Right atrium auricular region (tissue), 2 donors: ENCODE measurements around the gene NOCT. TPM values are rescaled to one million over a fixed set of nuclear protein-coding genes. Genes with fewer than 3 reads are reported as not detected.

Experiments
- DNase-seq: peaks from one replicate; pipeline ENCODE4 v3.0.0-alpha.2; 2019; ENCODE audit warnings: low spot score
- H3K27ac ChIP-seq, 2 donors: fragments of 200-600 bp; sonication (generic); 1 replicate in 1 of 2; 2 replicates in 1 of 2; pipeline ENCODE4 v1.5.1; 2016 to 2019
- H3K27me3 ChIP-seq, 2 donors: fragments of 200-600 bp; sonication (generic); one replicate each; pipeline versions ENCODE4 v1.5.1 to v1.6.0; 2017 to 2019
- H3K36me3 ChIP-seq: fragments of 200-600 bp; sonication (generic); one replicate; pipeline ENCODE4 v1.5.1; 2016
- H3K4me1 ChIP-seq, 2 donors: fragments of 200-600 bp; sonication (generic); one replicate each; pipeline versions ENCODE4 v1.5.1 to v1.6.0; 2017 to 2019
- H3K4me3 ChIP-seq, 2 donors: fragments of 200-600 bp; sonication (generic); 1 replicate in 1 of 2; 2 replicates in 1 of 2; pipeline ENCODE4 v1.5.1; 2017 to 2019; ENCODE audit warnings: mild to moderate bottlenecking in 1 of 2, moderate library complexity in 1 of 2
- H3K9me3 ChIP-seq, 2 donors: fragments of 200-600 bp; sonication (generic); one replicate each; pipeline ENCODE4 v1.5.1; 2019
- total RNA-seq, 2 donors: library from RNA; depleted of rRNA; stranded (reverse); fragments of >200 nt; gene quantifications; one replicate each; pipeline ENCODE4 v1.1.0, GENCODE V29; 2016
- TF ChIP-seq, protein P1 (sequence below), 2 donors: fragments of 200-600 bp; sonication (generic); IDR thresholded peaks; one replicate each; pipeline ENCODE4 v1.5.1; 2019; ENCODE audit warnings: antibody characterized with exemption in 2 of 2

Gene NOCT, protein sequence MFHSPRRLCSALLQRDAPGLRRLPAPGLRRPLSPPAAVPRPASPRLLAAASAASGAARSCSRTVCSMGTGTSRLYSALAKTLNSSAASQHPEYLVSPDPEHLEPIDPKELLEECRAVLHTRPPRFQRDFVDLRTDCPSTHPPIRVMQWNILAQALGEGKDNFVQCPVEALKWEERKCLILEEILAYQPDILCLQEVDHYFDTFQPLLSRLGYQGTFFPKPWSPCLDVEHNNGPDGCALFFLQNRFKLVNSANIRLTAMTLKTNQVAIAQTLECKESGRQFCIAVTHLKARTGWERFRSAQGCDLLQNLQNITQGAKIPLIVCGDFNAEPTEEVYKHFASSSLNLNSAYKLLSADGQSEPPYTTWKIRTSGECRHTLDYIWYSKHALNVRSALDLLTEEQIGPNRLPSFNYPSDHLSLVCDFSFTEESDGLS
- 1 to 10 TPM; 6.7 to 6.8 TPM for total RNA-seq

DNA sequence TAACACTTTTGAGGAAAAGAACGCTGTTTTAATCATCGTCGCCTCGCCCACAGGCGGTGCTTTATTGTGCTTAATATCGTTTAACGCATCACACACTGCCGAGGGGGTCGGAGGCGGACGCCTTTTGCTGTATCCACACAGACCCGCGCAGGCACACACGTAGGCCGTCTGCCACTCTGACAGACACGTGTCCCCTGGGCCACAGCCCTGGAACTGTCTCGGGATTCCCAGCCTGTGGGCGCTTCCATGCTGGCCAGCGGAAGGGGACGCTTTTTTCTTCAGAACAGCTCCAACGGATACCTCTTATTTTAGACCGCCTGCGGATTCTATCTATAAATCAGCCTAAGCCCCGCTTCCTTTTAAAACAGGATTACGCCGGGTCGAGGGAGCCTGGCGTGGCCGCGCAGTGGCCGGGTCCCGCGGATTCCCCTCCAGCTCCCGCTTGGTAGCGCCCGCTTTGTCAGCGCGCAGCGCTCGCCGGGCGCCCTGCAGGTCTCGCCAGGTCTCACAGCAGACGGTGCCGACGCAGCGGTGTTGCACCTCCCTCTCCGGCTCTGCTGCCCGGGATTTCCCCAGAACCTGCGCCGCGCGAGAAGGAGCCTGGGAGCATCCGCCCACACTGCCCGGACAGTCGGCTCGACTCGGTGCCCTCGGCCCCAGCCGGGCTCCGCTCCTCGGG, at the start of gene NOCT:
Gene NOCT (plus strand): TSS at position 513 of the 679 bp plus-strand sequence. CDS start 201 bp downstream, outside the sequence.
- TF ChIP-seq, protein P1, sequence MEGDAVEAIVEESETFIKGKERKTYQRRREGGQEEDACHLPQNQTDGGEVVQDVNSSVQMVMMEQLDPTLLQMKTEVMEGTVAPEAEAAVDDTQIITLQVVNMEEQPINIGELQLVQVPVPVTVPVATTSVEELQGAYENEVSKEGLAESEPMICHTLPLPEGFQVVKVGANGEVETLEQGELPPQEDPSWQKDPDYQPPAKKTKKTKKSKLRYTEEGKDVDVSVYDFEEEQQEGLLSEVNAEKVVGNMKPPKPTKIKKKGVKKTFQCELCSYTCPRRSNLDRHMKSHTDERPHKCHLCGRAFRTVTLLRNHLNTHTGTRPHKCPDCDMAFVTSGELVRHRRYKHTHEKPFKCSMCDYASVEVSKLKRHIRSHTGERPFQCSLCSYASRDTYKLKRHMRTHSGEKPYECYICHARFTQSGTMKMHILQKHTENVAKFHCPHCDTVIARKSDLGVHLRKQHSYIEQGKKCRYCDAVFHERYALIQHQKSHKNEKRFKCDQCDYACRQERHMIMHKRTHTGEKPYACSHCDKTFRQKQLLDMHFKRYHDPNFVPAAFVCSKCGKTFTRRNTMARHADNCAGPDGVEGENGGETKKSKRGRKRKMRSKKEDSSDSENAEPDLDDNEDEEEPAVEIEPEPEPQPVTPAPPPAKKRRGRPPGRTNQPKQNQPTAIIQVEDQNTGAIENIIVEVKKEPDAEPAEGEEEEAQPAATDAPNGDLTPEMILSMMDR (IDR thresholded peaks at IDR 0.05): no peak
- Histone ChIP-seq H3K9me3 (no peaks in the 10 kb centered on the region), H3K36me3 (no peaks in the 10 kb centered on the region), H3K27ac (peak within 1 kb of the TSS; percentile 90 to 94), H3K4me1 (peaks cover 0 to 32% of the 10 kb centered on the region in 2 donors), H3K4me3 (peak within 1 kb of the TSS; percentile 57 to 76), H3K27me3 (no peaks in the 10 kb centered on the region)
- DNase-seq: peak; percentile 88

DNA sequence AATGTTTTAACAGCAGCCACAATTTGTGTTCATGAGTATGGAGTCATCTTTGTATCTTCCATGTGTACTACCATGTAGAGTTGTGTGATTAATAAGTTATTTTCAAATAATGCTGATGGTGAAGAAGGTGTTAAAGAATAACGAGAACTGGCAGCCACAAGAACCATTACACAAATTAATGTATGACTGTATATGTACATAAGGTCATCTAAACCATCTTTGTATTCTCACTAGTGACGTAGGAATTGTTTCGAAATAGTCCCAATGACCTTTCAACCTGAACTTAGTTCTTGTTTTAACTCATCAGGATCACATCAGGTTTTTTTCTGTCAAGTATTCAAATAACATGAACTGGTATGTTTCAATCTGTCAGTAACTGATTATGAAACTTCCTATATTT, 48.3 kb upstream of the NOCT start:
- DNase-seq: no peak
- no peak overlapping the region for H3K4me3 ChIP-seq
- H3K27me3 ChIP-seq: no peaks in the 10 kb centered on the region
- H3K36me3 ChIP-seq: no peaks in the 10 kb centered on the region
- H3K4me1 ChIP-seq: no peaks in the 10 kb centered on the region
- TF ChIP-seq, protein P1 (IDR thresholded peaks at IDR 0.05): no peak
- H3K27ac ChIP-seq: no peak overlapping the region
- no peaks in the 10 kb centered on the region for H3K9me3 ChIP-seq

DNA sequence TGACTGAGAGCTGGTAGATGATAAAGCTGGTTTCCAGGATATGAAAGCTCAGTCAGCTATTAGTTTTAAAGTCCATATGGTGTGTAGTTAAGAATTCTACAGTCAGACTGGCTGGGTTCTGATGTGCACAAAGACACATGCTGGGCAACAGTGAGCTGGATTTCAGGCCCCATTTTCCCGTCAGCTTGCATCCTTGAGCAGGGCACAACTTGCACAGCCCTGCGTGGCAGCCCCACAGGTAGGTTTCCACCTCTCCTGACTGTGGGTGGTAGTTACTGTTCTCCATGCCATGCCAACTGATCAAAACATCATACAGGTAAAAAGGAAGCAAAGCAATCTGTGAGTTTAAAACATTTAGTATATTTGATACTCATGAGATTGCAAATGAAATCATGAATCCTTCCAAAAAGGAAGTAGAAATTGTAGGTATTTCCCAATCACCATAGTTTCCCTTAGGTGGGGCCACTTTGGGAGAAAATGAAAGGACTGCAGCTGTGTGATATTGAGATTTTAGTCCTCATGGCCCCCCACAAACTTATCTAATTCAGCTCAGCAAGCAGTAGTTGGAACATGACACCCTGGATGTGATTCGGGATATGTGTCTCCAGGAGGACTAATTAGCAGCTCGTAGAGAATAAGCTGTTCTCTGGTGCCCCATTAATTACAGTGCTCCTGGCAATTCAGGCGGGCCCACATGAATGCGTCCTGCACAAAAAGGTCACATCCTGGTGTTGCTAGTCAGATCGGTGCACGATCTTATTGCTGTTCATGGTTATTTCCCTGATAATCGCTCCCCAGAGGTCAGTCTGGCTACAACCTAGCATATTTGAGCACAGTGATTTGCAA, 42.4 kb upstream of the NOCT start:
- Histone ChIP-seq H3K9me3 (no peaks in the 10 kb centered on the region), H3K36me3 (no peaks in the 10 kb centered on the region), H3K4me1 (no peaks in the 10 kb centered on the region), H3K27ac (no peak overlapping the region), H3K4me3 (no peak overlapping the region), H3K27me3 (no peaks in the 10 kb centered on the region)
- DNase-seq: peak; percentile 38
- TF ChIP-seq, protein P1 (IDR thresholded peaks at IDR 0.05): no peak

DNA sequence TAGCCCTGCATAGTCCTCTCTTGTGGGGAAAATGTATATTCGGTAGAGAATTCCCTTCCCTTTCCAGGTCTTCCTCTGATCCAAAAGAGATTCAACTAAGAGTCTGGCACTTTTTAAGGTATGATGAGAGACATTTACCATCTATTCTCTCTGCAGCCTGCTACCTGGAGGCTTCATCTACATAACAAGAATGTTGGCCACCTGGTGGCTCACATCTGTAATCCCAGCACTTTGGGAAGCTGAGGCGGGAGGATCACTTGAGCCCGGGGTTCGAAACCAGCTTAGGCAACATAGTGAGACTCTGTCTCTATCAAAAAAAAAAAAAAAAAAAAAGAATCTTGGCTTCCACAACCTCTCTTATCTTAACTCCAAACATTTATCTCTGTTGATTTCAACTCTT, 40.4 kb upstream of the NOCT start:
- TF ChIP-seq, protein P1 (IDR thresholded peaks at IDR 0.05): no peak
- peak; percentile 51 for DNase-seq
- Histone ChIP-seq H3K9me3 (no peaks in the 10 kb centered on the region), H3K27me3 (no peaks in the 10 kb centered on the region), H3K4me3 (no peak overlapping the region), H3K4me1 (no peaks in the 10 kb centered on the region), H3K27ac (no peak overlapping the region), H3K36me3 (no peaks in the 10 kb centered on the region)

DNA sequence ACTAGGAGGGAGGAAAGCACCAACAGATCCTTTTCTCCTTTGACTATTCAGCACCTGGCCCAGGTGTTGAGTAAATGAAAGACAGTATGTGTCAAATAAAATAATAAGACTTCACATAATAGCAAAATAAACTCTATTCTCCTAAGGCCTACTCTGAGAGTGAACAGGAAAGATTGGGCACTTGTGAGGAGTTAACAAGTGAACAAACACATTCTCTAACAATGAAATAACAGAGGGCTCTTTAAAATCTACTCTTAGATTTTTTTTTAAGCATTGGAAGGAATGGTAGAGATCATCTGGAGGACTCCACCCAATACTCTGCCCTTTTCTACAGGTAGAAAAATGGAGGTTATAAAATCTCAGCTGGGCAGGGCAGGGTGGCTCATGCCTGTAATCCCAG, 39.1 kb upstream of the NOCT start:
- H3K9me3 ChIP-seq: no peaks in the 10 kb centered on the region
- peaks cover 0 to 5% of the 10 kb centered on the region in 2 donors for H3K4me1 ChIP-seq
- no peak overlapping the region for H3K4me3 ChIP-seq
- TF ChIP-seq, protein P1 (IDR thresholded peaks at IDR 0.05): no peak
- H3K27ac ChIP-seq: no peak overlapping the region
- no peak for DNase-seq
- H3K36me3 ChIP-seq: no peaks in the 10 kb centered on the region
- no peaks in the 10 kb centered on the region for H3K27me3 ChIP-seq
